A673 (cell line): ENCODE data around the gene AGAP2. TPM values are rescaled to one million over a fixed set of nuclear protein-coding genes. Genes with fewer than 3 reads are reported as not detected.

ENCODE experiments used
- BruUV-seq: library from RNA; stranded (reverse); fragments of 400-500 nt; replicated peaks from 2 replicates; lab custom pipeline; 2021; lab: Mats Ljungman, UMichigan
- CTCF ChIA-PET: fragments of 300-600 bp; sonication (Branson Sonifier 250); formaldehyde crosslinking; loops from one replicate; lab custom pipeline; 2022; ENCODE audit warnings: antibody characterized with exemption; lab: Charles Lee
- POLR2A ChIA-PET: fragments of 300-600 bp; sonication (Branson Sonifier 250); formaldehyde crosslinking; loops from one replicate; lab custom pipeline; 2022; ENCODE audit warnings: antibody characterized with exemption; ENCODE audit not compliant: low non-redundant PET; lab: Charles Lee
- DNase-seq: peaks from one replicate; pipeline ENCODE4 v3.0.0-alpha.2; 2015; ENCODE audit warnings: low spot score
- H3K27ac ChIP-seq: fragments of 200-600 bp; sonication (generic); 2 replicates; pipeline ENCODE4 v1.5.1; 2016; ENCODE audit warnings: mixed run types, low read depth, mild to moderate bottlenecking, mixed read lengths, antibody characterized with exemption, low read length; ENCODE audit not compliant: poor library complexity, severe bottlenecking
- H3K27me3 ChIP-seq: fragments of 200-600 bp; sonication (generic); replicated peaks from 2 replicates; pipeline ENCODE4 v1.6.1; 2017; ENCODE audit warnings: mixed run types, low read depth, mild to moderate bottlenecking, mixed read lengths, antibody characterized with exemption, low read length; ENCODE audit not compliant: insufficient read depth, poor library complexity
- H3K36me3 ChIP-seq: fragments of 200-600 bp; sonication (generic); 2 replicates; pipeline ENCODE4 v1.6.1; 2016; ENCODE audit warnings: mixed run types, mild to moderate bottlenecking, mixed read lengths, antibody characterized with exemption, low read length; ENCODE audit not compliant: insufficient read depth, poor library complexity, severe bottlenecking
- H3K4me1 ChIP-seq: fragments of 200-600 bp; sonication (generic); 2 replicates; pipeline ENCODE4 v1.6.1; 2017; ENCODE audit warnings: mixed run types, mild to moderate bottlenecking, mixed read lengths, antibody characterized with exemption, low read length; ENCODE audit not compliant: insufficient read depth, poor library complexity, severe bottlenecking
- H3K4me3 ChIP-seq: fragments of 200-600 bp; sonication (generic); 2 replicates; pipeline ENCODE4 v1.5.1; 2016; ENCODE audit warnings: low read depth, mixed run types, mild to moderate bottlenecking, mixed read lengths, low read length; ENCODE audit not compliant: poor library complexity, severe bottlenecking
- H3K9me3 ChIP-seq: fragments of 200-600 bp; sonication (generic); 2 replicates; pipeline ENCODE4 v1.6.1; 2016; ENCODE audit warnings: mixed run types, low read depth, mild to moderate bottlenecking, mixed read lengths, antibody characterized with exemption, low read length; ENCODE audit not compliant: poor library complexity, severe bottlenecking
- EZH2 ChIP-seq: fragments of 200-600 bp; sonication (generic); IDR thresholded peaks from 2 replicates; pipeline ENCODE4 v1.6.1; 2017; ENCODE audit warnings: borderline replicate concordance, low read depth, mild to moderate bottlenecking, mixed read lengths, antibody characterized with exemption, low read length; ENCODE audit not compliant: poor library complexity, severe bottlenecking
- intact Hi-C: fragments of 100-400 bp; cut with micrococcal nuclease; formaldehyde crosslinking; loops from one replicate; pipeline ENCODE4 v1.10.0; 2022; ENCODE audit not compliant: unreplicated experiment
- total RNA-seq: library from RNA; stranded (reverse); gene quantifications from 2 replicates; pipeline ENCODE4 v1.2.3, GENCODE V29; 2021
- TF ChIP-seq, protein P1 (sequence below): fragments of 300-800, 200-600 bp; sonication (generic); conservative IDR thresholded peaks from 2 replicates; pipeline ENCODE4 v1.5.1; 2017; ENCODE audit warnings: low read depth, mild to moderate bottlenecking, antibody characterized with exemption, low read length, moderate library complexity, mixed read lengths

The AGAP2 gene
- total RNA-seq, 1 experiment from 2014 or later: 4.0 TPM

DNA sequence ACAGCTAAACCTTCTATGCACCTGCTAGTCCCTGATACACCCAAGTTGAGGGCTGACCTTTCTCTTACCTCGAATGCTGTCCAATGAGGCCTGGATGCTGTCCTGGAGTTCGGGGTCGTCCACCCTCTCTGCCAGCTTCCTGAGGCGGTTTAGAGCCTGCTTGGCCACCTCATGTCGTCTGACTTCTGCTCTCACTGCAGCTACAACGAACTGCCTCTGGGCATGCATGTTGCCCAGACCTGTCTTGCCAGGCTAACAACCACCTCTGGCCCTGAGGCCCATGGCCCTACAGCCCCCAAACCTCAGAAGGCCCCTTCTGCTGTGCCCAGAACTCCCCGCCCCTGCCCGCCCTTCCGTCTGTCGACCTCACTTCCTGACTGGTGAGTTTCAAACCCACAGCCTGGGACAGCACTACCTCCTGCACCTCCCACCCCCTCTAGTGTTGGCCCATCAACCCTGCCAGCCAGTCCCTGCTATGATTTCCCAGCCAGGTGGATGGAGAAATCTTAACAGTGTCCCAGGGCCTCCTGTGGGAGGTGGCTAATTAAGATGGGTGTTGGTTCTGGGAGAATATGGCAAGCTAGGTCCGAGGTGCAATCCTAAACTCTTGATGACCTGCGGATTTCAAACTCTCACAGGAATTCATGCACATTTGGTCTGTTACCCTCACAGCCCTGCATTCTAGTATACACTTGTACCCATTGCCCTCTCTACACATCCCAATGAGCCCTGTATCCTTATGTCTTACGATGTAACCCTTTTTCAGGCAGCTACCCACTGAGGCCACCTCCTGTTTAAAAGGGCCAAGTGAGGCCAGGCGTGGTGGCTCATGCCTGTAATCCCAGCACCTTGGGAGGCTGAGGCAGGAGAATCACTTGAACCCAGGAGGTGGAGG, 3.5 kb upstream of the AGAP2 start:
- DNase-seq: no peak
- no peak for TF ChIP-seq EZH2
- TF ChIP-seq, protein P1, sequence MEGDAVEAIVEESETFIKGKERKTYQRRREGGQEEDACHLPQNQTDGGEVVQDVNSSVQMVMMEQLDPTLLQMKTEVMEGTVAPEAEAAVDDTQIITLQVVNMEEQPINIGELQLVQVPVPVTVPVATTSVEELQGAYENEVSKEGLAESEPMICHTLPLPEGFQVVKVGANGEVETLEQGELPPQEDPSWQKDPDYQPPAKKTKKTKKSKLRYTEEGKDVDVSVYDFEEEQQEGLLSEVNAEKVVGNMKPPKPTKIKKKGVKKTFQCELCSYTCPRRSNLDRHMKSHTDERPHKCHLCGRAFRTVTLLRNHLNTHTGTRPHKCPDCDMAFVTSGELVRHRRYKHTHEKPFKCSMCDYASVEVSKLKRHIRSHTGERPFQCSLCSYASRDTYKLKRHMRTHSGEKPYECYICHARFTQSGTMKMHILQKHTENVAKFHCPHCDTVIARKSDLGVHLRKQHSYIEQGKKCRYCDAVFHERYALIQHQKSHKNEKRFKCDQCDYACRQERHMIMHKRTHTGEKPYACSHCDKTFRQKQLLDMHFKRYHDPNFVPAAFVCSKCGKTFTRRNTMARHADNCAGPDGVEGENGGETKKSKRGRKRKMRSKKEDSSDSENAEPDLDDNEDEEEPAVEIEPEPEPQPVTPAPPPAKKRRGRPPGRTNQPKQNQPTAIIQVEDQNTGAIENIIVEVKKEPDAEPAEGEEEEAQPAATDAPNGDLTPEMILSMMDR: no peak
- Histone ChIP-seq H3K36me3 (peaks cover 10% of the 10 kb centered on the region), H3K27ac (no peak overlapping the region), H3K4me3 (no peak overlapping the region), H3K4me1 (peaks cover 29% of the 10 kb centered on the region), H3K27me3 (peaks cover 7% of the 10 kb centered on the region), H3K9me3 (no peaks in the 10 kb centered on the region)
- ChIA-PET CTCF (no interaction called here), POLR2A (interaction anchor here (0.6 kb wide), 1 partner anchor 189 kb away, joined by 3 read pairs; no protein-coding TSS in a partner anchor)
- no TSS peak for BruUV-seq
- intact Hi-C loops: loop anchor here (5.0 kb wide), 1 partner anchor 280 kb away; no protein-coding TSS in a partner anchor

DNA sequence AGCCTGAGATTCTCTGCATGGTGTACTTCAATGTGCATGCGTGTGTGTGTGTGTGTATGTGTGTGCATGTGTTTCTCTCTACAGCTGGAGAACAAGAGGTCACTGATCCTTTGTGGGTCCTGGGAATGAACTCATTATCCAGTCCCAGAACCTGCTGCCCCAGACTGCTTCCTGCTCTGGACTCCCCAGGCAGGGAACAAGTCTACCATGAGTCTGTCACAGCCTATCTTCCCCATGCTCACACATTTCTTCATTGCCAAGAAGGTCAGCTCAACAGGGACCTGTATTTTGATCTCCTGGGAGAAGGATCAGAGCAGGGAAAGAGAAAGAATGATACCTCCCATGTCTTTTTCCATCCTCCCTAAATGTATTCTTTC, 2.9 kb upstream of the AGAP2 start:
- Histone ChIP-seq H3K4me1 (peaks cover 36% of the 10 kb centered on the region), H3K4me3 (no peak overlapping the region), H3K36me3 (peaks cover 3% of the 10 kb centered on the region), H3K27ac (no peak overlapping the region), H3K27me3 (peaks cover 14% of the 10 kb centered on the region), H3K9me3 (no peaks in the 10 kb centered on the region)
- DNase-seq: no peak
- ChIA-PET CTCF (no interaction called here), POLR2A (no interaction called here)
- TF ChIP-seq, protein P1: no peak
- no peak for TF ChIP-seq EZH2
- intact Hi-C loops: loop anchor here (5.0 kb wide), 1 partner anchor 279 kb away; no protein-coding TSS in a partner anchor
- no TSS peak for BruUV-seq

DNA sequence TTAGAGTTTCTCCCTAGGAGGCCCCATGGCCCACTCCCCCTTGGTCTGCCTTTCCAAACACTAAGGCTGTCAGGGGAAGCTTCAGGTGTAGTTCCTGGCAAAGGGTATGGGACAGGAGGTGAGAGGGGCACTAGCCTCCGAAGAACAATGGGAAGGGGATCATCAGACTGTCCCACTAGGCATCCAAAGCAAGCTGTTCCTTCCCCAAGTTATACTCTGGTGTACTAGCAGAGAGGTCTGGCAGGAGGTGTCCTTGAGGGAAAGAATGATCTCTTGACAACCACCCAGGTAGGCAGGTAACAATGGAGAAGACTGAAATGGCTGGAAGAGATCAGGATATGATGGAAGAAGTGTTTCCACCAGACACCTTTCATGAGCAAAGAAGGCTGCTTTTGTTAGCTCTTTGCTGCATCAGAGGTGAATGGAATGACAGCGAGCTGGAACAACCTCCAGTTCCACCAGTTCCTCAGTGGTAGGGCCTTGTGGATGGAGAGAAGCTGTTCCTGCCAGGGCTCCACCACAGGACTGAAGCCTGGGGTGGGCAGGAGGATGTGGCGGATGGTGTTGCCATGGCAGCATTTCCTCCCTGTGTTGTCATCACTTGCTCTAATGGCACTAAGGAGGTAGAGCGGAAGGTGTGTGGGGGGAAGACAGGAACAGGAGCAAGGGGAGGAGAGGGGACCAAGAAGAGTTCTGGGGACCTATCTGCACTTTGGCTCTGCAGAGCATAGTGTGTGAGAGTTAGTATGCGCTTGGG, 2.3 kb upstream of the AGAP2 start:
- no peak overlapping the region for H3K27ac ChIP-seq
- ChIA-PET CTCF (no interaction called here), POLR2A (no interaction called here)
- H3K4me1 ChIP-seq: peaks cover 34% of the 10 kb centered on the region
- TF ChIP-seq, protein P1: no peak
- no peak for TF ChIP-seq EZH2
- H3K9me3 ChIP-seq: no peaks in the 10 kb centered on the region
- BruUV-seq: no TSS peak
- peaks cover 18% of the 10 kb centered on the region for H3K27me3 ChIP-seq
- intact Hi-C loops: loop anchor here (5.0 kb wide), 1 partner anchor 279 kb away; no protein-coding TSS in a partner anchor
- DNase-seq: no peak
- no peak overlapping the region for H3K4me3 ChIP-seq
- no peaks in the 10 kb centered on the region for H3K36me3 ChIP-seq
